OCI-LY3 (cell line): ENCODE data around the gene CECR2.

Source experiments
- CTCF ChIP-seq: fragments of 200-600, 300-600 bp; sonication (generic); IDR thresholded peaks from 2 replicates; pipeline ENCODE4 v1.5.1; 2014; ENCODE audit warnings: antibody characterized with exemption, low read length, low read depth
- EZH2phosphoT487 ChIP-seq: fragments of 200-600 bp; shearing (Covaris generic); IDR thresholded peaks from 2 replicates; pipeline ENCODE4 v1.6.1; 2018; ENCODE audit warnings: antibody characterized with exemption, mixed run types, low read depth

DNA sequence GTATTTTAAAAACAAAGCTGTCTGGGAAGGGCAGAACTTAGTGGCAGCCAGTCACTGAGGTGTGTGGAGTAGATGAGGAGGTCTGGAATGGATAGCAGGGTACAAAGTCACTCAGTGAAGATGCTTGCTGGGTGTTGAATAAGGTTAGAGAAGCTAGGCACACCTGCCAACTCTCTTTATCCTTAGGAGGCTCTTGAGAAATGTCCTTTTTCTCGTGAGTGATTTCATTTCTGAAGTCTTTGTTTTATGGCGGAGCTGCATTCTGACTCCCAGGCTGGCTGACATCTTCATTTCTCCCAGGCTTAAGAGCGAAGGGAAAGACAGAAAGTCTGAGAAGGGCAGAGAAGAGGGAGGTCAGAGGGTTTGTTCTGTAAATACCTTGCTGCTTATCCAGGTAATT, 31.0 kb downstream of the CECR2 start:
- TF ChIP-seq CTCF (no peak), EZH2phosphoT487 (no peak)
